KMS-11 (cell line): ENCODE data around the gene RGPD3.
A peak's percentile ranks its signal among the peaks of the same experiment; 100 is the strongest.

Source experiments
- H2AFZ ChIP-seq: fragments of 200-600 bp; sonication (generic); 2 replicates; pipeline ENCODE4 v1.6.1; 2016; ENCODE audit warnings: antibody characterized with exemption, mixed run types, low read depth
- H3K27ac ChIP-seq: fragments of 200-600 bp; sonication (generic); 2 replicates; pipeline ENCODE4 v1.6.1; 2016; ENCODE audit warnings: mild to moderate bottlenecking, mixed run types
- H3K27me3 ChIP-seq: fragments of 200-600 bp; sonication (generic); 2 replicates; pipeline ENCODE4 v1.6.1; 2017; ENCODE audit warnings: mild to moderate bottlenecking, low read depth, mixed run types, moderate library complexity; ENCODE audit not compliant: insufficient read depth
- H3K36me3 ChIP-seq: fragments of 200-600 bp; sonication (generic); 2 replicates; pipeline ENCODE4 v1.6.1; 2017; ENCODE audit warnings: mild to moderate bottlenecking, mixed run types; ENCODE audit not compliant: insufficient read depth
- H3K4me1 ChIP-seq: fragments of 200-600 bp; sonication (generic); 2 replicates; pipeline ENCODE4 v1.6.1; 2016; ENCODE audit warnings: mild to moderate bottlenecking, low read depth, mixed run types; ENCODE audit not compliant: poor library complexity, severe bottlenecking
- H3K4me2 ChIP-seq: fragments of 200-600 bp; sonication (generic); 2 replicates; pipeline ENCODE4 v1.7.0; 2016; ENCODE audit warnings: mild to moderate bottlenecking, mixed run types
- H3K4me3 ChIP-seq: fragments of 200-600 bp; sonication (generic); IDR thresholded peaks from 2 replicates; pipeline ENCODE4 v1.6.1; 2017; ENCODE audit warnings: low read depth, low read length, mixed read lengths; ENCODE audit not compliant: insufficient read depth
- H3K79me2 ChIP-seq: fragments of 200-600 bp; sonication (generic); 2 replicates; pipeline ENCODE4 v1.6.1; 2016; ENCODE audit warnings: low read depth, mixed run types; ENCODE audit not compliant: insufficient read depth
- H3K9ac ChIP-seq: fragments of 200-600 bp; sonication (generic); 2 replicates; pipeline ENCODE4 v1.6.1; 2016; ENCODE audit warnings: mild to moderate bottlenecking, mixed run types
- H4K20me1 ChIP-seq: fragments of 200-600 bp; sonication (generic); 2 replicates; pipeline ENCODE4 v1.6.1; 2016; ENCODE audit warnings: mild to moderate bottlenecking, mixed run types; ENCODE audit not compliant: insufficient read depth
- CTCF ChIP-seq: fragments of 200-600 bp; sonication (generic); conservative IDR thresholded peaks from 2 replicates; pipeline ENCODE4 v1.6.1; 2017; ENCODE audit warnings: low read depth, mild to moderate bottlenecking, antibody characterized with exemption, low read length, moderate library complexity, mixed read lengths

RGPD3 gene

GRCh38 chr2:106362789-106363188 is 105.4 kb downstream of the RGPD3 start:
- Histone ChIP-seq H3K27ac (no peak overlapping the region), H3K79me2 (no peaks in the 10 kb centered on the region), H4K20me1 (no peaks in the 10 kb centered on the region), H2AFZ (no peak overlapping the region), H3K36me3 (no peaks in the 10 kb centered on the region), H3K4me2 (no peak overlapping the region), H3K4me1 (peaks cover 18% of the 10 kb centered on the region), H3K27me3 (peaks cover 18% of the 10 kb centered on the region), H3K9ac (no peak overlapping the region), H3K4me3 (no peak overlapping the region)
- TF ChIP-seq CTCF = no peak

GRCh38 chr2:106359512-106359911 is 108.7 kb downstream of the RGPD3 start:
- Histone ChIP-seq H3K4me2 (no peak overlapping the region), H3K4me3 (no peak overlapping the region), H3K27me3 (peaks cover 24% of the 10 kb centered on the region), H3K79me2 (no peaks in the 10 kb centered on the region), H3K36me3 (no peaks in the 10 kb centered on the region), H3K4me1 (peaks cover 38% of the 10 kb centered on the region), H3K27ac (no peak overlapping the region), H2AFZ (no peak overlapping the region), H3K9ac (no peak overlapping the region), H4K20me1 (no peaks in the 10 kb centered on the region)
- no peak for TF ChIP-seq CTCF

GRCh38 chr2:106358521-106358920 is 109.7 kb downstream of the RGPD3 start:
- no peak for TF ChIP-seq CTCF
- no peak overlapping the region for H3K9ac ChIP-seq
- peak overlapping the region; percentile 73 for H3K4me2 ChIP-seq
- no peaks in the 10 kb centered on the region for H3K79me2 ChIP-seq
- peaks cover 24% of the 10 kb centered on the region for H3K27me3 ChIP-seq
- H3K36me3 ChIP-seq = no peaks in the 10 kb centered on the region
- no peak overlapping the region for H2AFZ ChIP-seq
- H4K20me1 ChIP-seq = no peaks in the 10 kb centered on the region
- H3K4me1 ChIP-seq = peaks cover 38% of the 10 kb centered on the region
- H3K27ac ChIP-seq = no peak overlapping the region
- no peak overlapping the region for H3K4me3 ChIP-seq

- Histone ChIP-seq H3K4me3 (no peak overlapping the region), H4K20me1 (no peaks in the 10 kb centered on the region), H3K79me2 (no peaks in the 10 kb centered on the region), H3K4me2 (peak overlapping the region; percentile 73), H3K36me3 (no peaks in the 10 kb centered on the region), H3K9ac (no peak overlapping the region), H3K27me3 (peaks cover 24% of the 10 kb centered on the region), H3K4me1 (peaks cover 38% of the 10 kb centered on the region), H3K27ac (no peak overlapping the region), H2AFZ (no peak overlapping the region)
- no peak for TF ChIP-seq CTCF
Observed at GRCh38 chr2:106358081-106358480, 110.1 kb downstream of the RGPD3 start.

- no peak overlapping the region for H3K9ac ChIP-seq
- H3K79me2 ChIP-seq = no peaks in the 10 kb centered on the region
- H3K4me1 ChIP-seq = peaks cover 38% of the 10 kb centered on the region
- H2AFZ ChIP-seq = no peak overlapping the region
- no peaks in the 10 kb centered on the region for H4K20me1 ChIP-seq
- no peak for TF ChIP-seq CTCF
- peak overlapping the region; percentile 21 for H3K4me2 ChIP-seq
- no peak overlapping the region for H3K4me3 ChIP-seq
- no peak overlapping the region for H3K27ac ChIP-seq
- peaks cover 24% of the 10 kb centered on the region for H3K27me3 ChIP-seq
- H3K36me3 ChIP-seq = no peaks in the 10 kb centered on the region
Observed at GRCh38 chr2:106356291-106356690, 111.9 kb downstream of the RGPD3 start.
